A673 (cell line): ENCODE measurements around the gene MAN2B1. TPM values are rescaled to one million over a fixed set of nuclear protein-coding genes. Genes with fewer than 3 reads are reported as not detected.

Source experiments
- BruUV-seq: library from RNA; stranded (reverse); fragments of 400-500 nt; replicated peaks from 2 replicates; lab custom pipeline; 2021; lab: Mats Ljungman, UMichigan
- CTCF ChIA-PET: fragments of 300-600 bp; sonication (Branson Sonifier 250); formaldehyde crosslinking; loops from one replicate; lab custom pipeline; 2022; ENCODE audit warnings: antibody characterized with exemption; lab: Charles Lee
- POLR2A ChIA-PET: fragments of 300-600 bp; sonication (Branson Sonifier 250); formaldehyde crosslinking; loops from one replicate; lab custom pipeline; 2022; ENCODE audit warnings: antibody characterized with exemption; ENCODE audit not compliant: low non-redundant PET; lab: Charles Lee
- DNase-seq: peaks from one replicate; pipeline ENCODE4 v3.0.0-alpha.2; 2015; ENCODE audit warnings: low spot score
- H3K27ac ChIP-seq: fragments of 200-600 bp; sonication (generic); 2 replicates; pipeline ENCODE4 v1.5.1; 2016; ENCODE audit warnings: mixed run types, low read depth, mild to moderate bottlenecking, mixed read lengths, antibody characterized with exemption, low read length; ENCODE audit not compliant: poor library complexity, severe bottlenecking
- H3K27me3 ChIP-seq: fragments of 200-600 bp; sonication (generic); replicated peaks from 2 replicates; pipeline ENCODE4 v1.6.1; 2017; ENCODE audit warnings: mixed run types, low read depth, mild to moderate bottlenecking, mixed read lengths, antibody characterized with exemption, low read length; ENCODE audit not compliant: insufficient read depth, poor library complexity
- H3K36me3 ChIP-seq: fragments of 200-600 bp; sonication (generic); 2 replicates; pipeline ENCODE4 v1.6.1; 2016; ENCODE audit warnings: mixed run types, mild to moderate bottlenecking, mixed read lengths, antibody characterized with exemption, low read length; ENCODE audit not compliant: insufficient read depth, poor library complexity, severe bottlenecking
- H3K4me1 ChIP-seq: fragments of 200-600 bp; sonication (generic); 2 replicates; pipeline ENCODE4 v1.6.1; 2017; ENCODE audit warnings: mixed run types, mild to moderate bottlenecking, mixed read lengths, antibody characterized with exemption, low read length; ENCODE audit not compliant: insufficient read depth, poor library complexity, severe bottlenecking
- H3K4me3 ChIP-seq: fragments of 200-600 bp; sonication (generic); 2 replicates; pipeline ENCODE4 v1.5.1; 2016; ENCODE audit warnings: low read depth, mixed run types, mild to moderate bottlenecking, mixed read lengths, low read length; ENCODE audit not compliant: poor library complexity, severe bottlenecking
- H3K9me3 ChIP-seq: fragments of 200-600 bp; sonication (generic); 2 replicates; pipeline ENCODE4 v1.6.1; 2016; ENCODE audit warnings: mixed run types, low read depth, mild to moderate bottlenecking, mixed read lengths, antibody characterized with exemption, low read length; ENCODE audit not compliant: poor library complexity, severe bottlenecking
- EZH2 ChIP-seq: fragments of 200-600 bp; sonication (generic); IDR thresholded peaks from 2 replicates; pipeline ENCODE4 v1.6.1; 2017; ENCODE audit warnings: borderline replicate concordance, low read depth, mild to moderate bottlenecking, mixed read lengths, antibody characterized with exemption, low read length; ENCODE audit not compliant: poor library complexity, severe bottlenecking
- intact Hi-C: fragments of 100-400 bp; cut with micrococcal nuclease; formaldehyde crosslinking; loops from one replicate; pipeline ENCODE4 v1.10.0; 2022; ENCODE audit not compliant: unreplicated experiment
- total RNA-seq: library from RNA; stranded (reverse); gene quantifications from 2 replicates; pipeline ENCODE4 v1.2.3, GENCODE V29; 2021
- TF ChIP-seq, protein P1 (sequence below): fragments of 300-800, 200-600 bp; sonication (generic); conservative IDR thresholded peaks from 2 replicates; pipeline ENCODE4 v1.5.1; 2017; ENCODE audit warnings: low read depth, mild to moderate bottlenecking, antibody characterized with exemption, low read length, moderate library complexity, mixed read lengths

MAN2B1 gene
- total RNA-seq, 1 experiment from 2014 or later: 64.4 TPM

- H3K27ac ChIP-seq: no peak overlapping the region
- H3K9me3 ChIP-seq: no peaks in the 10 kb centered on the region
- ChIA-PET POLR2A (no interaction called here), CTCF (interaction anchor here (0.6 kb wide), 2 partner anchors 170 to 171 kb away, joined by 3 read pairs; no protein-coding TSS in a partner anchor)
- H3K4me1 ChIP-seq: no peaks in the 10 kb centered on the region
- peaks cover 69% of the 10 kb centered on the region for H3K36me3 ChIP-seq
- H3K4me3 ChIP-seq: no peak overlapping the region
- no peak for TF ChIP-seq EZH2
- TF ChIP-seq, protein P1, sequence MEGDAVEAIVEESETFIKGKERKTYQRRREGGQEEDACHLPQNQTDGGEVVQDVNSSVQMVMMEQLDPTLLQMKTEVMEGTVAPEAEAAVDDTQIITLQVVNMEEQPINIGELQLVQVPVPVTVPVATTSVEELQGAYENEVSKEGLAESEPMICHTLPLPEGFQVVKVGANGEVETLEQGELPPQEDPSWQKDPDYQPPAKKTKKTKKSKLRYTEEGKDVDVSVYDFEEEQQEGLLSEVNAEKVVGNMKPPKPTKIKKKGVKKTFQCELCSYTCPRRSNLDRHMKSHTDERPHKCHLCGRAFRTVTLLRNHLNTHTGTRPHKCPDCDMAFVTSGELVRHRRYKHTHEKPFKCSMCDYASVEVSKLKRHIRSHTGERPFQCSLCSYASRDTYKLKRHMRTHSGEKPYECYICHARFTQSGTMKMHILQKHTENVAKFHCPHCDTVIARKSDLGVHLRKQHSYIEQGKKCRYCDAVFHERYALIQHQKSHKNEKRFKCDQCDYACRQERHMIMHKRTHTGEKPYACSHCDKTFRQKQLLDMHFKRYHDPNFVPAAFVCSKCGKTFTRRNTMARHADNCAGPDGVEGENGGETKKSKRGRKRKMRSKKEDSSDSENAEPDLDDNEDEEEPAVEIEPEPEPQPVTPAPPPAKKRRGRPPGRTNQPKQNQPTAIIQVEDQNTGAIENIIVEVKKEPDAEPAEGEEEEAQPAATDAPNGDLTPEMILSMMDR: no peak
- no TSS peak for BruUV-seq
- no peaks in the 10 kb centered on the region for H3K27me3 ChIP-seq
- intact Hi-C loops: loop anchor here (1.0 to 10.0 kb wide), 2 partner anchors 113 to 622 kb away; partner anchors contain the start of gene ZNF878
- DNase-seq: no peak
Observed at GRCh38 chr19:12676928-12677327, 10.4 kb upstream of the MAN2B1 start.

DNA sequence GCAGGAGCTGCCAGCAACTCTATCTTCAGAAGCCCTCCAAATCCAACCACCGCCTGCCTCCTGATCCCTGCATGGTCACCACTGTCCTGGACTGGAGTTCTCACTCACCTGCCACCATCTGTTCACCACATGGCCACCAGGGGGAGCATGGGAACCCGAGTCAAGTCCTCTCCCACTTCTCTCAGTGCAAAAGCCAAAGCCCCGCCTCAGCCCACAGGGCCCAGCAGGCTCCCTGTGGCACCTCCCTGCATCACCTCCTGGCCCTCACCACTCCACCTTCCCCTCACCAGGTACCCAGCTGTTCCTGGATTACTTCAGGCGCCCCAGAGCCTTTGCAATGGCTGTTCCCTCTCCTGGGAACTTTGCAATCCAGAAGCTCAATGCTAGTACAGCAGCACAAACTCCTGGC, 9.8 kb upstream of the MAN2B1 start:
- H3K27me3 ChIP-seq: no peaks in the 10 kb centered on the region
- ChIA-PET POLR2A (no interaction called here), CTCF (interaction anchor here (0.6 kb wide), 2 partner anchors 170 to 172 kb away, joined by 3 read pairs; no protein-coding TSS in a partner anchor)
- intact Hi-C loops: loop anchor here (1.0 to 10.0 kb wide), 2 partner anchors 112 to 622 kb away; partner anchors contain the start of gene ZNF878
- BruUV-seq: no TSS peak
- no peaks in the 10 kb centered on the region for H3K9me3 ChIP-seq
- H3K4me1 ChIP-seq: no peaks in the 10 kb centered on the region
- H3K36me3 ChIP-seq: peaks cover 69% of the 10 kb centered on the region
- TF ChIP-seq EZH2: no peak
- TF ChIP-seq, protein P1: peak; percentile 95
- no peak overlapping the region for H3K4me3 ChIP-seq
- peak; percentile 85 for DNase-seq
- no peak overlapping the region for H3K27ac ChIP-seq

- intact Hi-C loops: loop anchor here (1.0 to 10.0 kb wide), 2 partner anchors 112 to 621 kb away; partner anchors contain the start of gene ZNF878
- no peak for TF ChIP-seq EZH2
- TF ChIP-seq, protein P1: no peak
- DNase-seq: no peak
- no peaks in the 10 kb centered on the region for H3K27me3 ChIP-seq
- no peaks in the 10 kb centered on the region for H3K4me1 ChIP-seq
- no peak overlapping the region for H3K27ac ChIP-seq
- peaks cover 69% of the 10 kb centered on the region for H3K36me3 ChIP-seq
- H3K9me3 ChIP-seq: no peaks in the 10 kb centered on the region
- no peak overlapping the region for H3K4me3 ChIP-seq
- no TSS peak for BruUV-seq
- CTCF ChIA-PET: no interaction called here
- POLR2A ChIA-PET: no interaction called here
Observed at GRCh38 chr19:12675940-12676339, 9.4 kb upstream of the MAN2B1 start.
